Thoracic aorta (tissue), 2 donors: ENCODE data around the gene KCTD21. TPM values are rescaled to one million over a fixed set of nuclear protein-coding genes. Genes with fewer than 3 reads are reported as not detected.
A peak's percentile ranks its signal among the peaks of the same experiment; 100 is the strongest.

ENCODE experiments used
- ATAC-seq: fragments of 150-250 bp; one replicate; pipeline ENCODE4 v1.8.0; 2017; ENCODE audit warnings: low read depth; ENCODE audit not compliant: insufficient number of reproducible peaks, low FRiP score
- DNase-seq: peaks from one replicate; pipeline ENCODE4 v3.0.0-alpha.2; 2020; ENCODE audit warnings: low spot score
- H3K27ac ChIP-seq, 2 donors: fragments of 200-600 bp; sonication (generic); 1 replicate in 1 of 2; 2 replicates in 1 of 2; pipeline ENCODE4 v1.5.1; 2016; ENCODE audit warnings: mild to moderate bottlenecking in 2 of 2, moderate library complexity in 2 of 2
- H3K27me3 ChIP-seq: fragments of 200-600 bp; sonication (generic); replicated peaks from 2 replicates; pipeline ENCODE4 v1.6.0; 2016; ENCODE audit warnings: mild to moderate bottlenecking; ENCODE audit not compliant: insufficient read depth
- H3K36me3 ChIP-seq: fragments of 200-600 bp; sonication (generic); one replicate; pipeline ENCODE4 v1.5.1; 2016
- H3K4me1 ChIP-seq, 2 donors: fragments of 200-600 bp; sonication (generic); 1 replicate in 1 of 2; 2 replicates in 1 of 2; pipeline versions ENCODE4 v1.5.1 to v1.6.0; 2016; ENCODE audit warnings: low read depth in 2 of 2, mild to moderate bottlenecking in 1 of 2; ENCODE audit not compliant: control insufficient read depth in 1 of 2
- H3K4me3 ChIP-seq: fragments of 200-600 bp; sonication (generic); 2 replicates; pipeline ENCODE4 v1.5.1; 2016; ENCODE audit warnings: mild to moderate bottlenecking
- H3K9me3 ChIP-seq: fragments of 200-600 bp; sonication (generic); 2 replicates; pipeline ENCODE4 v1.5.1; 2016
- CTCF ChIP-seq: fragments of 200-600 bp; sonication (generic); IDR thresholded peaks from one replicate; pipeline ENCODE4 v1.5.1; 2019; ENCODE audit warnings: antibody characterized with exemption
- total RNA-seq, 2 donors: library from RNA; depleted of rRNA; stranded (reverse); fragments of >200 nt; gene quantifications; one replicate each; pipeline versions ENCODE4 v1.1.0 to v1.2.3, GENCODE V29; 2016

The KCTD21 gene
- total RNA-seq, 2 donors from 2014 or later: 9.1 to 13.7 TPM

- ATAC-seq: no peak
- no peak for TF ChIP-seq CTCF
- no peaks in the 10 kb centered on the region for H3K36me3 ChIP-seq
- H3K27me3 ChIP-seq: no peaks in the 10 kb centered on the region
- no peak for DNase-seq
- no peak overlapping the region for H3K27ac ChIP-seq
- peak overlapping the region; percentile 81 for H3K4me3 ChIP-seq
- H3K9me3 ChIP-seq: no peaks in the 10 kb centered on the region
- peaks cover 12 to 15% of the 10 kb centered on the region in 2 donors for H3K4me1 ChIP-seq
Observed at GRCh38 chr11:78138291-78138690, 50.1 kb downstream of the KCTD21 start.

- Histone ChIP-seq H3K36me3 (no peaks in the 10 kb centered on the region), H3K4me1 (no peaks in the 10 kb centered on the region), H3K27me3 (no peaks in the 10 kb centered on the region), H3K9me3 (no peaks in the 10 kb centered on the region), H3K4me3 (no peak overlapping the region), H3K27ac (no peak overlapping the region)
- ATAC-seq (no peak), DNase-seq (no peak)
- no peak for TF ChIP-seq CTCF
Observed at GRCh38 chr11:78132475-78132874, 56.0 kb downstream of the KCTD21 start.

GRCh38 chr11:78131956-78132355 lies 56.5 kb downstream of the KCTD21 start:
- Histone ChIP-seq H3K36me3 (no peaks in the 10 kb centered on the region), H3K4me3 (no peak overlapping the region), H3K4me1 (no peaks in the 10 kb centered on the region), H3K27me3 (no peaks in the 10 kb centered on the region), H3K27ac (no peak overlapping the region), H3K9me3 (no peaks in the 10 kb centered on the region)
- ATAC-seq (no peak), DNase-seq (no peak)
- no peak for TF ChIP-seq CTCF

GRCh38 chr11:78127403-78127802 lies 61.0 kb downstream of the KCTD21 start:
- DNase-seq: no peak
- ATAC-seq: no peak
- no peak for TF ChIP-seq CTCF
- H3K36me3 ChIP-seq: no peaks in the 10 kb centered on the region
- no peaks in the 10 kb centered on the region for H3K9me3 ChIP-seq
- no peak overlapping the region for H3K4me3 ChIP-seq
- no peak overlapping the region for H3K27ac ChIP-seq
- H3K4me1 ChIP-seq: no peaks in the 10 kb centered on the region
- no peaks in the 10 kb centered on the region for H3K27me3 ChIP-seq

Other genes with a start within 250 kb of the KCTD21 start
- gene INTS4, start 194.0 kb downstream of the KCTD21 start, total RNA-seq: 10 to 100 TPM; 23.4 to 31.1 TPM
- 1 to 10 TPM in 1 of 2 donors, under 1 TPM in 1; 0.81 to 5.6 TPM for gene KCTD14, start 165.3 kb downstream of the KCTD21 start, total RNA-seq
- under 1 TPM in 1 of 2 donors, not detected in 1; 0.56 TPM for gene THRSP, start 124.8 kb downstream of the KCTD21 start, total RNA-seq
- gene NDUFC2, start 108.8 kb downstream of the KCTD21 start, total RNA-seq: 10 to 100 TPM; 42.4 to 62.0 TPM
- gene ALG8, start 49.0 kb downstream of the KCTD21 start, total RNA-seq: 10 to 100 TPM; 19.5 to 26.3 TPM
- 10 to 100 TPM; 38.8 to 44.1 TPM for gene USP35, start 293 bp upstream of the KCTD21 start, total RNA-seq
- 10 to 100 TPM; 65.4 to 91.5 TPM for gene GAB2, start 229.2 kb upstream of the KCTD21 start, total RNA-seq